HepG2 (cell line): Measurements from ENCODE around the gene RAB42. TPM values are rescaled to one million over a fixed set of nuclear protein-coding genes. Genes with fewer than 3 reads are reported as not detected.

Experiments
- ATAC-seq: fragments of 200-7000 bp; cut with Tn5 transposase; 3 replicates; pipeline ENCODE4 v1.9.1; 2020; ENCODE audit warnings: mild to moderate bottlenecking, moderate library complexity
- BruUV-seq: library from RNA; stranded (reverse); fragments of 400-500 nt; replicated peaks from 2 replicates; lab custom pipeline; 2021; lab: Mats Ljungman, UMichigan
- CTCF ChIA-PET: fragments of 300-600 bp; formaldehyde crosslinking; extraction: SDS; loops from one replicate; lab custom pipeline; 2021; ENCODE audit warnings: low total read pairs, inconsistent platforms, low intra/inter-chr PET ratio; lab: Yijun Ruan, JAX
- POLR2A ChIA-PET: fragments of 350-600 bp; sonication (Branson Sonifier 250); formaldehyde crosslinking; loops from one replicate; lab custom pipeline; 2020; ENCODE audit warnings: antibody characterized with exemption, inconsistent platforms; lab: Yijun Ruan, JAX
- DNase-seq: peaks from one replicate; pipeline ENCODE4 v3.0.0-alpha.2; 2015; ENCODE audit warnings: low spot score
- FAIRE-seq: peaks from 3 replicates; lab custom pipeline; 2011; peaks lifted over from hg19 to GRCh38; lab: Jason Lieb, UNC
- H2AFZ ChIP-seq: one replicate; pipeline ENCODE4 v1.6.1; 2011; ENCODE audit warnings: low read length, inconsistent platforms
- H3K27ac ChIP-seq: fragments of 300-600 bp; 3 replicates; pipeline ENCODE4 v1.8.0; 2011; ENCODE audit warnings: mixed run types, mild to moderate bottlenecking, mixed read lengths, low read length, inconsistent platforms; ENCODE audit not compliant: insufficient read depth; ENCODE audit errors: extremely low read length
- H3K27me3 ChIP-seq, 2 experiments: fragments of 200-600 bp in 1 of 2; 2 replicates in 1 of 2; 3 replicates in 1 of 2; pipeline versions ENCODE4 v1.6.0 to v1.8.0; 2011; ENCODE audit warnings: low read length in 2 of 2, mild to moderate bottlenecking in 2 of 2, moderate library complexity in 2 of 2, inconsistent platforms in 1 of 2; ENCODE audit not compliant: insufficient read depth in 2 of 2, control insufficient read depth in 1 of 2
- H3K36me3 ChIP-seq, 2 experiments: fragments of 200-600 bp in 1 of 2; replicated peaks in 1 of 2; 2 replicates in 1 of 2; 3 replicates in 1 of 2; pipeline versions ENCODE4 v1.5.1 to v1.8.0; 2011; ENCODE audit warnings: low read length in 2 of 2, inconsistent platforms in 1 of 2; ENCODE audit not compliant: insufficient read depth in 2 of 2, control insufficient read depth in 1 of 2
- H3K4me1 ChIP-seq: 2 replicates; pipeline ENCODE4 v1.5.1; 2012; ENCODE audit warnings: low read length, inconsistent platforms; ENCODE audit not compliant: insufficient read depth
- H3K4me2 ChIP-seq: 2 replicates; pipeline ENCODE4 v1.6.0; 2011; ENCODE audit warnings: low read depth, low read length, inconsistent platforms
- H3K4me3 ChIP-seq, 3 experiments: fragments of 200-600 bp in 1 of 3; sonication (generic), shearing (Covaris generic) in 1 of 3; replicated peaks in 1 of 3; 2 replicates each; pipeline ENCODE4 v1.5.1; 2011 to 2016; ENCODE audit warnings: low read length in 3 of 3, inconsistent platforms in 2 of 3, low read depth in 2 of 3, mild to moderate bottlenecking in 2 of 3, control low read depth in 1 of 3, mixed read lengths in 1 of 3; ENCODE audit not compliant: insufficient read depth in 1 of 3
- H3K79me2 ChIP-seq: one replicate; pipeline ENCODE4 v1.6.1; 2011; ENCODE audit warnings: low read length, inconsistent platforms; ENCODE audit not compliant: insufficient read depth
- H3K9ac ChIP-seq: 2 replicates; pipeline ENCODE4 v1.6.0; 2011; ENCODE audit warnings: mild to moderate bottlenecking, low read depth, low read length, inconsistent platforms; ENCODE audit not compliant: insufficient read depth
- H3K9me3 ChIP-seq: 2 replicates; pipeline ENCODE4 v1.5.1; 2012; ENCODE audit warnings: mild to moderate bottlenecking, low read length
- H4K20me1 ChIP-seq: 2 replicates; pipeline ENCODE4 v1.6.0; 2011; ENCODE audit warnings: inconsistent platforms, mild to moderate bottlenecking, low read length, moderate library complexity; ENCODE audit not compliant: insufficient read depth
- HNF4G ChIP-seq, 2 experiments: sonication (generic) in 1 of 2; formaldehyde crosslinking in 1 of 2; IDR thresholded peaks; 2 replicates each; pipeline versions ENCODE4 v1.4.0 to v1.6.1; 2011 to 2020; ENCODE audit warnings: borderline replicate concordance in 2 of 2, low read depth in 2 of 2, mild to moderate bottlenecking in 2 of 2, low read length in 1 of 2, missing genetic modification reagents in 1 of 2, moderate library complexity in 1 of 2
- JUND ChIP-seq: sonication (generic); formaldehyde crosslinking; IDR thresholded peaks from 2 replicates; pipeline ENCODE4 v1.8.0; 2022; ENCODE audit warnings: mild to moderate bottlenecking, missing genetic modification reagents
- KDM5A ChIP-seq: fragments of 200-600 bp; sonication (generic); IDR thresholded peaks from 2 replicates; pipeline ENCODE4 v1.7.0; 2018; ENCODE audit warnings: antibody characterized with exemption, mild to moderate bottlenecking, low read length, borderline replicate concordance
- MTERF4 ChIP-seq: sonication (generic); formaldehyde crosslinking; IDR thresholded peaks from 2 replicates; pipeline ENCODE4 v1.8.0; 2023; ENCODE audit warnings: mild to moderate bottlenecking, missing genetic modification reagents
- NR2F1 ChIP-seq, 2 experiments: fragments of 450-650 bp in 1 of 2; formaldehyde crosslinking in 1 of 2; IDR thresholded peaks; 2 replicates each; pipeline versions ENCODE4 v1.5.0 to v1.6.1; 2016 to 2020; ENCODE audit warnings: mild to moderate bottlenecking in 1 of 2, missing compliant biosample characterization in 1 of 2, missing genetic modification reagents in 1 of 2, moderate library complexity in 1 of 2
- PHF5A ChIP-seq: IDR thresholded peaks from one replicate; pipeline ENCODE4 v1.6.1; 2018; ENCODE audit warnings: low read depth, missing genetic modification reagents; ENCODE audit not compliant: unreplicated experiment
- SP5 ChIP-seq: IDR thresholded peaks from 2 replicates; pipeline ENCODE4 v1.6.1; 2016; ENCODE audit warnings: low read depth, borderline replicate concordance
- U2AF1 ChIP-seq: fragments of 200-400 bp; formaldehyde crosslinking; optimal IDR thresholded peaks from 2 replicates; pipeline ENCODE3; 2017; ENCODE audit warnings: mild to moderate bottlenecking, low read depth, low read length
- ZNF678 ChIP-seq: sonication (generic); formaldehyde crosslinking; IDR thresholded peaks from 2 replicates; pipeline ENCODE4 v1.4.0; 2020; ENCODE audit warnings: mild to moderate bottlenecking, missing genetic modification reagents
- ZNF788 ChIP-seq: sonication (generic); formaldehyde crosslinking; IDR thresholded peaks from 2 replicates; pipeline ENCODE4 v1.5.0; 2020; ENCODE audit warnings: mild to moderate bottlenecking, missing genetic modification reagents, borderline replicate concordance
- ZNF790 ChIP-seq: sonication (generic); formaldehyde crosslinking; IDR thresholded peaks from 2 replicates; pipeline ENCODE4 v1.8.0; 2022; ENCODE audit warnings: missing genetic modification reagents, mild to moderate bottlenecking, borderline replicate concordance
- ZSCAN31 ChIP-seq: sonication (generic); formaldehyde crosslinking; IDR thresholded peaks from 2 replicates; pipeline ENCODE4 v1.5.0; 2020; ENCODE audit warnings: low read depth, mild to moderate bottlenecking, missing genetic modification reagents
- WGBS: methylation state at CpG from one replicate; pipeline ENCODE4 v1.1.6; 2017; ENCODE audit warnings: low lambda C conversion rate; 5-methylcytosine and 5-hydroxymethylcytosine counted together
- in situ Hi-C: cut with HindIII; loops from 2 replicates; pipeline ENCODE4 v1.10.0; 2017; ENCODE audit warnings: low pct_unique_long_range_greater_than_20kb; ENCODE audit not compliant: extremely low pct_ligation_motif_present
- intact Hi-C: fragments of 100-400 bp; cut with micrococcal nuclease; formaldehyde crosslinking; loops from one replicate; pipeline ENCODE4 v1.10.0; 2022; ENCODE audit not compliant: unreplicated experiment
- polyA plus RNA-seq, 8 experiments: library from polyadenylated mRNA; depleted of rRNA in 3 of 8; stranded (reverse) in 7 of 8; unstranded in 1 of 8; fragments of >200 nt; fragmentation: Illumina TruSeq in 4 of 8; extraction: Trizol in 4 of 8; gene quantifications; 2 replicates each; pipeline versions ENCODE4 v1.2.1 to v1.2.3, GENCODE V29; 2011 to 2016; ENCODE audit warnings: low read depth in 4 of 8, missing spikeins in 1 of 8, mixed read lengths in 1 of 8; ENCODE audit not compliant: insufficient read depth in 1 of 8
- total RNA-seq, 5 experiments: library from RNA; depleted of rRNA; stranded (reverse); fragments of >200 nt; fragmentation: Illumina TruSeq; extraction: Trizol; gene quantifications; 2 replicates each; pipeline ENCODE4 v1.2.3, GENCODE V29; 2016; ENCODE audit warnings: low read depth in 1 of 5
- TF ChIP-seq, protein P1 (sequence below): sonication (generic); IDR thresholded peaks from 2 replicates; pipeline ENCODE4 v1.6.1; 2016; ENCODE audit warnings: low read depth, borderline replicate concordance
- TF ChIP-seq, protein P2 (sequence below): sonication (generic); formaldehyde crosslinking; IDR thresholded peaks from 2 replicates; pipeline ENCODE4 v1.5.0; 2020; ENCODE audit warnings: missing genetic modification reagents
- TF ChIP-seq, protein P3 (sequence below): IDR thresholded peaks from 2 replicates; pipeline ENCODE4 v1.6.1; 2016; ENCODE audit warnings: mild to moderate bottlenecking
- TF ChIP-seq, protein P4 (sequence below): sonication (generic); formaldehyde crosslinking; IDR thresholded peaks from 2 replicates; pipeline ENCODE4 v1.4.0; 2020; ENCODE audit warnings: mild to moderate bottlenecking, missing genetic modification reagents

RAB42 gene
- total and polyA plus RNA-seq, 2 of the 13 experiments (the other 11 are each of a cell fraction or from before 2014, with no cell fraction given), result 10.4 to 166 TPM

GRCh38 chr1:28551381-28551780 is 40.7 kb upstream of the RAB42 start:
- Histone ChIP-seq H3K9ac (no peak overlapping the region), H3K79me2 (peaks cover 9% of the 10 kb centered on the region), H4K20me1 (no peaks in the 10 kb centered on the region), H3K4me1 (peaks cover 26% of the 10 kb centered on the region), H2AFZ (no peak overlapping the region), H3K4me2 (no peak overlapping the region), H3K9me3 (no peaks in the 10 kb centered on the region), H3K36me3 (no peaks in the 10 kb centered on the region; a peak in 1 of 5 replicates), H3K27ac (no peak overlapping the region), H3K4me3 (no peak overlapping the region), H3K27me3 (no peaks in the 10 kb centered on the region; a peak in 1 of 5 replicates)
- ChIA-PET CTCF (interaction anchor here (0.7 kb wide), 1 partner anchor 144 kb away, joined by 4 read pairs; no protein-coding TSS in a partner anchor), POLR2A (interaction anchor here (1.0 to 1.6 kb wide), 3 partner anchors 10 to 30 kb away, joined by 3 to 9 read pairs (median 3); no protein-coding TSS in a partner anchor)
- intact Hi-C loops (no loop called here), in situ Hi-C loops (no loop called here)
- WGBS, result 80% methylated on average over 6 of the region's 6 CpGs
- FAIRE-seq (no peak), DNase-seq (no peak), ATAC-seq (no peak)
- BruUV-seq, result no TSS peak
- TF ChIP-seq SP5 (CRISPR knock-in tag), result no peak
- TF ChIP-seq ZNF790 (CRISPR knock-in tag), result no peak
- TF ChIP-seq, protein P1, sequence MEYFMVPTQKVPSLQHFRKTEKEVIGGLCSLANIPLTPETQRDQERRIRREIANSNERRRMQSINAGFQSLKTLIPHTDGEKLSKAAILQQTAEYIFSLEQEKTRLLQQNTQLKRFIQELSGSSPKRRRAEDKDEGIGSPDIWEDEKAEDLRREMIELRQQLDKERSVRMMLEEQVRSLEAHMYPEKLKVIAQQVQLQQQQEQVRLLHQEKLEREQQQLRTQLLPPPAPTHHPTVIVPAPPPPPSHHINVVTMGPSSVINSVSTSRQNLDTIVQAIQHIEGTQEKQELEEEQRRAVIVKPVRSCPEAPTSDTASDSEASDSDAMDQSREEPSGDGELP, result no peak
- TF ChIP-seq, protein P2, sequence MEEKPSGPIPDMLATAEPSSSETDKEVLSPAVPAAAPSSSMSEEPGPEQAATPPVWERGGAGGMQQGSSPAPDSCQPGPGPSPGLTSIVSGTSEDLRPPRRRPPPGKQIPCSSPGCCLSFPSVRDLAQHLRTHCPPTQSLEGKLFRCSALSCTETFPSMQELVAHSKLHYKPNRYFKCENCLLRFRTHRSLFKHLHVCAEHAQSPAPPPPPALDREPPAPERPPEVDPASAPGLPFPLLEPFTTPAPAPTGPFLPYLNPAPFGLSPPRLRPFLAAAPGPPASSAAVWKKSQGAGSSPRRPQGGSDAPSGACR (CRISPR knock-in tag), result no peak
- no peak for TF ChIP-seq MTERF4 (CRISPR knock-in tag)
- TF ChIP-seq ZNF678 (CRISPR knock-in tag), result no peak
- no peak for TF ChIP-seq ZNF788 (CRISPR knock-in tag)
- no peak for TF ChIP-seq NR2F1 (CRISPR knock-in tag; IDR thresholded peaks at IDR 0.05)
- TF ChIP-seq, protein P3, sequence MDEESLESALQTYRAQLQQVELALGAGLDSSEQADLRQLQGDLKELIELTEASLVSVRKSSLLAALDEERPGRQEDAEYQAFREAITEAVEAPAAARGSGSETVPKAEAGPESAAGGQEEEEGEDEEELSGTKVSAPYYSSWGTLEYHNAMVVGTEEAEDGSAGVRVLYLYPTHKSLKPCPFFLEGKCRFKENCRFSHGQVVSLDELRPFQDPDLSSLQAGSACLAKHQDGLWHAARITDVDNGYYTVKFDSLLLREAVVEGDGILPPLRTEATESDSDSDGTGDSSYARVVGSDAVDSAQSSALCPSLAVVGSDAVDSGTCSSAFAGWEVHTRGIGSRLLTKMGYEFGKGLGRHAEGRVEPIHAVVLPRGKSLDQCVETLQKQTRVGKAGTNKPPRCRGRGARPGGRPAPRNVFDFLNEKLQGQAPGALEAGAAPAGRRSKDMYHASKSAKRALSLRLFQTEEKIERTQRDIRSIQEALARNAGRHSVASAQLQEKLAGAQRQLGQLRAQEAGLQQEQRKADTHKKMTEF, result no peak
- TF ChIP-seq JUND (CRISPR knock-in tag), result no peak
- TF ChIP-seq, protein P4, sequence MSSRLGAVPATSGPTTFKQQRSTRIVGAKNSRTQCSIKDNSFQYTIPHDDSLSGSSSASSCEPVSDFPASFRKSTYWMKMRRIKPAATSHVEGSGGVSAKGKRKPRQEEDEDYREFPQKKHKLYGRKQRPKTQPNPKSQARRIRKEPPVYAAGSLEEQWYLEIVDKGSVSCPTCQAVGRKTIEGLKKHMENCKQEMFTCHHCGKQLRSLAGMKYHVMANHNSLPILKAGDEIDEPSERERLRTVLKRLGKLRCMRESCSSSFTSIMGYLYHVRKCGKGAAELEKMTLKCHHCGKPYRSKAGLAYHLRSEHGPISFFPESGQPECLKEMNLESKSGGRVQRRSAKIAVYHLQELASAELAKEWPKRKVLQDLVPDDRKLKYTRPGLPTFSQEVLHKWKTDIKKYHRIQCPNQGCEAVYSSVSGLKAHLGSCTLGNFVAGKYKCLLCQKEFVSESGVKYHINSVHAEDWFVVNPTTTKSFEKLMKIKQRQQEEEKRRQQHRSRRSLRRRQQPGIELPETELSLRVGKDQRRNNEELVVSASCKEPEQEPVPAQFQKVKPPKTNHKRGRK (CRISPR knock-in tag), result no peak
- TF ChIP-seq U2AF1, result no peak
- TF ChIP-seq KDM5A, result no peak
- TF ChIP-seq HNF4G (IDR thresholded peaks at IDR 0.05; ENCODE audit: borderline replicate concordance, low read depth, low read length), result no peak
- TF ChIP-seq HNF4G (CRISPR knock-in tag; IDR thresholded peaks at IDR 0.05; ENCODE audit: borderline replicate concordance, low read depth), result no peak
- TF ChIP-seq ZSCAN31 (CRISPR knock-in tag), result no peak
- no peak for TF ChIP-seq PHF5A (CRISPR knock-in tag)
